Neural cell (in vitro differentiated cells): ENCODE data around the gene LRRC10B.

ENCODE experiments used
- CTCF ChIP-seq: fragments of 450-650 bp; IDR thresholded peaks from 2 replicates; pipeline ENCODE4 v1.5.1; 2014; ENCODE audit warnings: antibody characterized with exemption, mild to moderate bottlenecking, moderate library complexity; ENCODE audit not compliant: poor library complexity, severe bottlenecking
- EP300 ChIP-seq: fragments of 450-650 bp; conservative IDR thresholded peaks from 2 replicates; pipeline ENCODE4 v1.6.1; 2014; ENCODE audit warnings: antibody characterized with exemption, mild to moderate bottlenecking, moderate library complexity; ENCODE audit not compliant: poor library complexity, severe bottlenecking
- EZH2 ChIP-seq: fragments of 200-600, 300-800 bp; shearing (Covaris generic), sonication (generic); IDR thresholded peaks from 2 replicates; pipeline ENCODE4 v1.6.1; 2014; ENCODE audit warnings: antibody characterized with exemption, low read length, borderline replicate concordance, mild to moderate bottlenecking; ENCODE audit not compliant: insufficient read depth, poor library complexity, severe bottlenecking
- MXI1 ChIP-seq: fragments of 450-650 bp; conservative IDR thresholded peaks from 2 replicates; pipeline ENCODE4 v1.6.1; 2014; ENCODE audit warnings: antibody characterized with exemption, mild to moderate bottlenecking; ENCODE audit not compliant: poor library complexity, severe bottlenecking
- POLR2AphosphoS5 ChIP-seq: IDR thresholded peaks from 2 replicates; pipeline ENCODE4 v1.6.1; 2012
- RAD21 ChIP-seq: fragments of 450-650 bp; conservative IDR thresholded peaks from 2 replicates; pipeline ENCODE4 v1.6.1; 2014; ENCODE audit warnings: antibody characterized with exemption, mild to moderate bottlenecking, moderate library complexity
- REST ChIP-seq: IDR thresholded peaks from 2 replicates; pipeline ENCODE4 v1.6.1; 2012; ENCODE audit warnings: borderline replicate concordance
- SMC3 ChIP-seq: fragments of 450-650 bp; conservative IDR thresholded peaks from 2 replicates; pipeline ENCODE4 v1.6.1; 2014; ENCODE audit warnings: antibody characterized with exemption, mild to moderate bottlenecking, moderate library complexity; ENCODE audit not compliant: poor library complexity
- TAF1 ChIP-seq: IDR thresholded peaks from 2 replicates; pipeline ENCODE4 v1.6.1; 2012; ENCODE audit warnings: low read depth

GRCh38 chr11:61539831-61540357 is 31.3 kb downstream of the LRRC10B start:
- no peak for TF ChIP-seq CTCF
- no peak for TF ChIP-seq EP300
- TF ChIP-seq MXI1, result no peak
- TF ChIP-seq EZH2, result no peak
- TF ChIP-seq POLR2AphosphoS5, result no peak
- TF ChIP-seq TAF1, result no peak
- TF ChIP-seq RAD21, result no peak
- no peak for TF ChIP-seq REST
- TF ChIP-seq SMC3, result no peak
